GM18858 (cell line): ENCODE measurements around the gene PITPNC1.
A peak's percentile ranks its signal among the peaks of the same experiment; 100 is the strongest.
"Not testable (repeated sequence)": the region's sequence is repeated elsewhere in the genome, so short reads cannot be mapped to it uniquely, and the experiment has no call there.

Experiments used
- ATAC-seq: cut with Tn5 transposase; IDR thresholded peaks from one replicate; pipeline ENCODE4 v1.9.1; 2021; ENCODE audit not compliant: unreplicated experiment

PITPNC1 gene

DNA sequence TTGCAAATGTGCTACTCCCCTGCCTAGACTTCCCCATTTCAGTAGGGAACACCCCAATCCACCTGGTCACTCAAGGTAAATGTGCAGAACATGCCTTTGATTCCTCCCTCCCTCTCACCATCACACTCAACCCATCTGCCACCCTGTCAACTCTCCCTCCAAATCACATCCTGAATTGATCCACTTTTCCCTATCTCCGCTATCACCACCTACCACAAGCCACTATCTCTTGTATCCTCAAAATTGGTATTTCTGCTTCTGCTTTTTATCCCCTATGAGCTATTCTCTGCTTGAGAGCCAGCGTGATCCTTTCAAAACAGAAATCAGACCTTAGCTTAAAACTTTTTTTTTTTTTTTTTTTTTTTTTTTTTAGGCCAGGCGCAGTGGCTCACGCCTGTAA lies 335.3 kb downstream of the PITPNC1 start:
- no peak for ATAC-seq

DNA sequence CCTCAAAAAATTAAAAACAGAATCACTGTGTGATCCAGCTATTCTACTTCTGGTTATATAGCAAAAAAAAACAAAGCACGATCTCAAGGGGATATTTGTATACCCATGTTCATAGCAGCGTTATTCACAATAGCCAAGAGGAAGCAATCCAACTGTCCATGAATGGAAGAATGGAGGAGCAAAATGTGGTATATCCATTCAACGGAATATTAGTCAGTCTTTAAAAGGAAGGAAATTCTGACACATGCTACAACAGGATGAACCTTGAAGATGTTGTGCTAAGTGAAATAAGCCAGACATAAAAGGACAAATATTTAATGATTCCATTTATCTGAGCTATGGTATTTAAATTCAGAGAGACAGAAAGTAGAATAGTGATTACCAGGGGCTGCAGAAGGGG lies 336.1 kb downstream of the PITPNC1 start:
- ATAC-seq = no peak

DNA sequence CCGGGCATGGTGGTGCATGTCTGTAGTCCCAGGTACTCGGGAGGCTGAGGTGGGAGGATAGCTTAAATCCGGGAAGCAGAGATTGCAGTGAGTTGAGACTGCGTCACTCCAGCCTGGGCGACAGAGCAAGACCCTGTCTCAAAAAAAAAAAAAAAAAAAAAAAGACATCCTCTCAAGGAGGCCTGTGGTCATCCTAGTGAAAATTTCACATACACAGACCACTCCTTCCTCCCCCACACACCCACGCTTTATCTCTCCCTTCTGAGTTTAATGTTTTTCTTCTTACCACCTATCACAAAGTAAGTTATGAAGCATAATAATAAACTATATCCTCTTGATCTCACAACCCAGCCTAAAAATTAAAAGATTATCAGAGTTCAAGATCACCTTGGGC lies 339.3 kb downstream of the PITPNC1 start:
- ATAC-seq = no peak

DNA sequence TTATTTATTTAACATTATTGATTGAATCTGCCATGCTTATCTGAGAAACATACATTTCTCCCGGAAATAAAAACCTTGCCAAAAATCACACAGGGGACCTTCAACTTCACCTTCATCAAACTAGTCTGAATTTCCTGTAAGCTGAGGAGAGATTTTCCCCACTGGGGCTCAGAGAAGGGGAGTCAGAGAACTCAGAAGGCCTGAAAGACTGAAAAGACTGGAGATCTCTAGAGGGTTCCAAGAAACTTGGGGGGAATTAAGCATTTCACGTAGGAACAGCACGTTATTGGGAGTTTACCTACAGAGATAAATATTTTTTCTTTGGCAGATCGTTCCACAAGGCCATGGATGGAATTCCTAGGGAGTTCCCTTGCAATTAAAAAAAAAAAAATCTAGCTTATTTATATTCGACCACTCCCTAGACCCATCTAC lies 340.1 kb downstream of the PITPNC1 start:
- no peak for ATAC-seq

DNA sequence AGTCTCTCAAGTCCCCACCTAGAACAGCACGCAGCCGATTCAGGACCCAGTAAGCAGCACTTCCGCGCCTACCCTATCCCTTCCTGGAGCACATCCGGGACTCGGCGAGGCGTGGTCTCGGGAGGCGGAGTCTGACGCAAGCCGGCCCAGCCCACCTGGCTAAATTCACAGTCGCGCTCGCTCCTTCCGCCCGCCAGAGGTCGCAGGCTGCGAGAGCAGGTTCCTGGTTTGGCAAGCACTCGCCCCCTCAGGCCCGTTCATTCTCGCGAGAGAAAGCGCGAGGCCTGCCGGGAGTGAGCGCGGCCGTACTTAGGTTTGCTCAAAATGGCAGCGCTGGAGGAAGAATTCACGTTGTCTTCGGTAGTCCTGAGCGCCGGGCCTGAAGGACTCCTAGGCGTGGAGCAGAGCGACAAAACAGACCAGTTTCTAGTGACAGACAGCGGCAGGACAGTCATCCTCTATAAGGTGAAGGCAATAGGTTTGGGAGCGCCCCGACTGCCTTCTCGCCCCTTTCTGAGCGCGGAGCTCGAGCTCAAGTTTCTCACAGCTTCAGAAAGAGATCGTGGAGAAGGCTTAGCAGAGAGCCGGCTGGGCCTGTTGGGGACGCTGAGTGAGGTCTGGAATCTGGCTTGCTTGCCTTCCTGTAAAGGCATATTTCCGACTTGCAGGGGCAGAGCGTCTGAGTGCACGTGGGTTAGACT lies 340.7 kb downstream of the PITPNC1 start, which contains the start of gene NOL11:
Gene NOL11, plus strand, starts transcription at position 313 of the 701 bp plus-strand sequence. Its CDS starts 12 bp downstream, at position 325.
- peak; percentile 95 for ATAC-seq

DNA sequence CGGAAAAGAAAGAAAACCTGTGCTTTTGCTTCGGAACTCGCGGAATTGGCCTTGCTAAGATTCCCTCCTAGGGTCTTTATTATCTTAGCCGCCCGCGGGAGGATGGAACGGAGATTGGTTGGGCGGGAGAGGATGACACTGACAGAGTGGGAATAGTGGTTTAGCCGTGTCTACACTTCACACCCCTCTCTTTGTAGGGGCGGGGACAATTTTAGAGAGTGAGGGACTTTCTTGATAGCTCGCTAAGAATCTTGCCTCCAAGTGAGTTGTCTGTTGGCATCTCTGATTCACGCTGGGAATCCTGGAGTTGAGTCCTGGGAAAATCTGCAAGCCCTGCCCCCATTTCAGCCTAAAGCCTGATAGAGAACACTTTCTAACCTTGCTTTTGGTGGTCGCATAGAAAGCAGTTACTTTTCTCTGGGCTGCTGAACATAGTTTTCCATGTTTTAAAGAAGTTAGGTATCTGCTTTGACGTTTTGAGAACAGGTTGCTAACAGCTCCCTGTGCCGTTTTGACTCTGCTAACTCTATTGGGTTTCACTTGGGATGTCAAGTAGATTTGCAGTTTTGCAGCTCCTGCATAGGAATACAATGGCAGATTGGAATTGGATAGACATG lies 341.4 kb downstream of the PITPNC1 start:
- no peak for ATAC-seq

DNA sequence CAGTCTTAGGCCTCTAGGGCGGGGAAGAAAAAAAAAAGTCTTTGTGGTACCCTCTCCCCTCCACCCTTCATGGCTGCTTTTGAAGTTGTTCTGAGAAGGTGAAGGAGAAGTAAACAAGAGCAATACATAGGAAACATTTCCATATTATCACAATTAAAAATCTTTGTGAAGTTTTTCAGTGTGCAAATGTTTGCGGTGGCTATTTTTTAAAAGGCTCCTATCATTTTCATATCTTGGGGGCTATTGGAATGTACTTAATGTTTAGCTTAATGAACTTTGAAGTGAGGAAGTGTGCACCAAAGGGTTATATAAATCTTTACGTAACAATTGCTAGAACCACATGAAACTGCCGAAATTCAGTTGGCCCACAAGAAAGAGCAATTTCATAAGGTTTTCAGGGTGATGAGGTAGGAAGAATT lies 348.3 kb downstream of the PITPNC1 start:
- ATAC-seq = no peak

DNA sequence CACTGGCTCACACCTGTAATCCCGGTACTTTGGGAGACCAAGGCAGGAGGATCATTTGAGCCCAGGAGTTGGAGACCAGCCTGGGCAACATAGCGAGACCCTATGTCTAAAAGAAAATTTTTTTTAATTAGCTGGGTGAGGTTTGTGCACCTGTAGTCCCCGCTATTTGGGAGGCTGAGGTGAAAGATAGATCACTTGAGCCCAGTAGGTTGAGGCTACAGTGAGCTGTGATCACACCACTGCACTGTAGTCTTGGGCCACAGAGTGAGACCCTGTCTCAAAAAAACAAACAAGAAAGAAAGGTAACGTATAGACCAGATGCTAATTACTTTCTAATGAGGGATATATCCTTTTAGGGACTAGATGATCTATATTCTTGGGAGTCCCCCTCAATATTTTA lies 348.7 kb downstream of the PITPNC1 start:
- ATAC-seq = no peak

DNA sequence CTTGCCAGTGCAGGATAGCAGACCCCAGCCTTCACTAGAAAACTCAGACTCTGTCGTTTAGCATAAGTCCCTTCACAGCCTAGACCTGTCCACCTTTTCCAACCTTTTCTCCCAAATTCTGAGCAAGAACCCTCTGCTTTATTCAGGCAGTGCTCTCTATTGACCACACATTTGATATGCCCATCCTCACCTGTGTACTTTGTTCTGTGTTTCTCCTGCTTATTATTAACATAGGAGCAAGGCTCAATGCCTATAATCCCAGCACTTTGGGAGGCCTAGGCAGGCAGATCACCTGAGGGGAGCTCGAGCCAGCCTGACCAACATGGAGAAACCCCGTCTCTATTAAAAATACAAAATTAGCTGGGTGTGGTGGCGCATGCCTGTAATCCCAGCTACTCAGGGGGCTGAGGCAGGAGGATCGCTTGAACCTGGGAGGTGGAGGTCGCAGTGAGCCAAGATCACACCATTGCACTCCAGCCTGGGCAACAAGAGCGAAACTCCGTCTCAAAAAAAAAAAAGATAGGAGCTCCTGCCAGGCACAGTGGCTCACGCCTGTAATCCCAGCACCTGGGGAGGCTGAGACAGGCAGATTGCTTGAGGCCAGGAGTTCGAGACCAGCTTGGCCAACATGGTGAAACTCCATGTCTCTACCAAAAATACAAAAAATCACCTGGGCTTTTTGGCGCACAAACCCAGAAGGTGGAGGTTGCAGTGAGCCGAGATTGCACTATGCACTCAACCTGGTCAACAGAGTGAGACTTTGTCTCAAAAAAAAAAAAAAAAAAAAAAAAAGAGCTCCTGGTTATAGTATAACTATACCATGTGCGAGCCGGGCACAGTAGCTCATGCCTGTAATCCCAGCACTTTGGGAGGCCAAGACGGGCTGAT lies 350.3 kb downstream of the PITPNC1 start:
- not testable (repeated sequence) for ATAC-seq

DNA sequence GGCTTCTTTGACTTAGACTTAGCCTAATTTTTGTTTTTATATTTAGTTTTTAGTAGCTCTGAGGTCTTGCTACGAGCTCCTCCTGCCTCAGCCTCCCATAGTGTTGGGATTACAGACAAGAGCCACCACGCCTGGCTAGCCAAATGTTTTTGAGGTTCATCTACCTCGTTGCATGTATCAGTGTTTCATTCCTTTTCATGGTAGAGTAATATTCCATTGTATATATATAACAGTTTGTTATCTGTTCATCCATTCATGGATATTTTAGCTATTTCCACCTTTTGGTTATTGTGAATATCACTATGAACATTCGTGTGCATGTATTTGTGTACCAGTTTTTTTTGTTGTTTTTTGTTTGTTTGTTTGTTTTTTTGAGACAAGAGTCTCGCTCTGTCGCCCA lies 352.8 kb downstream of the PITPNC1 start:
- no peak for ATAC-seq

DNA sequence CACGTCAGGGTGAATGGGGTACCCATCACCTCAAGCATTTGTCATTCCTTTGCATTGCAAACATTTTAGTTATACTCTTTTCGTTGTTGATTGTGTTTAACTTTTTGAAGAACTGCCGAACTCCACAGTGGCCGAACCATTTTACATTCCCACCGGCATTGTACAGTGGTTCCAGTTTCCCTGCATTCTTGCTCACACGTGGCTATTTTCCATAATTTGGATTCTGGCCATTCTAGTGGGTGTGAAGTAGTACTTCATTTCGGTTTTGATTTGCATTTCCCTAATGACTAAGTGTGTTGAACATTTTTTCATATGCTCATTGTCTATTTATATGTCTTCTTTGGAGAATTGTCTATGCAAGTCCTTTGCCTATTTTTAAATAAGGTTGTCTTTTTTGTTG lies 353.6 kb downstream of the PITPNC1 start:
- no peak for ATAC-seq

DNA sequence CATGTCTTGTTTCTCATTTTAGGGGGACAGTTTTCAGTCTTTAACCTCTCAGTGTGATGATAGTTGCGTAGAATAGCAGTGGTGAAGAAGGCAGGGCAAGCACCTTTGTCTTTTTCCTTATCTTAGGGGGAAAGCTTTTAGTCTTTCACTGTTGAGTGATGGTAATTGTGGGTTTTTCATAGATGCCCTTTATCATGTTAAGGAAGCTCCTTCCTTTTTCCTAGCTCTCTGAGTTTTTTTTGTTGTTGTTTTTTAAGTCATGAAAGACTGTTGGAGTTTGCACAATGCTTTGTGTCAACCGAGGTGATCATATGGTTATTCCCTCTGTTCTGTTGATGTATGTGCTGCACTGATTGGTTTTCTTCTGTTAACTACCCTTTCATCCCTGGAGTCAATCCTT lies 356.4 kb downstream of the PITPNC1 start:
- ATAC-seq = no peak

DNA sequence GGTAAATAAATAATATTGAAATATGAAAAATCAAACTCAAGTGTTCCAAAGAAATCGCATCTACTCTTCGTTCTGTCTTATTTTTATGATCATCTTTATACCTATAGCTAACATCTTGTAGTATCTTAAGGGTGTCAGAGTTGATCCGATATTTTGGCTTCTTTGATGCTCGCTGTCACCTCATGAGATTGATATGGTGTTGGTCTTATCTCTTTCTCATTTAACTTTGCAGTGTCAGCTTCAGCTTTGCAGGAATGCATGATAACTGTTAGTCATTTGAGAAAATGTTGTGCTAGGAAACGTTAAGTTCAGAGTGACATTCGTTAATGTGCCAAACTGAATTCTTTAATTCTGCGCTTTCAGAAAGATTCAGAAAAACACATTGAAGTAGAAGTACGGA lies 360.1 kb downstream of the PITPNC1 start:
- no peak for ATAC-seq

DNA sequence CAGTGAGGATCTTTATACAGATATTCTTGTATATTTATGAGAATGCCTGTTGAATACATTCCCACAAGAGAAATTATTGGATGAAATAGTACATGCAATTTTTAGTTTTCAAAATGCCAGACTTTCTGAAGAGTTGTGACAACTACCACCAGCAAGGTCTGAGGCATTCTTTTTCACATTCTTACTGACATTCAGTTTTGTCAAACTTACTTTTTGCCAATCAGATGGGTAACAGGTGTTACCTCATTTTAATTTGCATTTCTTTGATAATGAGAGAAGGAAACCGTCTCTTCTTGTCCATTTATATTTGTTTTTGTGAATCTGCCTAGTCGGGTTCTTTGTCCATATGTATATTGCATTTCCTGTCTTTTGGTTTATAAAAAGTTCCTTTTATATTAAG lies 364.9 kb downstream of the PITPNC1 start:
- ATAC-seq = no peak
